Adipocyte (in vitro differentiated cells): ENCODE results near the gene RBM19.

Experiments
- DNase-seq: peaks from one replicate; pipeline ENCODE4 v3.0.0-alpha.2; 2015; ENCODE audit warnings: low read depth
- H3K27me3 ChIP-seq: replicated peaks from 2 replicates; pipeline ENCODE4 v1.7.0; 2013; ENCODE audit warnings: mild to moderate bottlenecking, low read length, moderate library complexity; ENCODE audit not compliant: control insufficient read depth, insufficient read depth
- H3K36me3 ChIP-seq: 2 replicates; pipeline ENCODE4 v1.7.0; 2013; ENCODE audit warnings: low read length, mild to moderate bottlenecking, moderate library complexity; ENCODE audit not compliant: control insufficient read depth, insufficient read depth, severe bottlenecking
- H3K4me1 ChIP-seq: 2 replicates; pipeline ENCODE4 v1.7.0; 2013; ENCODE audit warnings: mild to moderate bottlenecking, low read length, moderate library complexity; ENCODE audit not compliant: control insufficient read depth, insufficient read depth
- H3K4me3 ChIP-seq: 2 replicates; pipeline ENCODE4 v1.7.0; 2013; ENCODE audit warnings: mild to moderate bottlenecking, low read length, moderate library complexity
- H3K9ac ChIP-seq: 2 replicates; pipeline ENCODE4 v1.7.0; 2013; ENCODE audit warnings: mild to moderate bottlenecking, low read length, moderate library complexity
- H3K9me3 ChIP-seq: 2 replicates; pipeline ENCODE4 v1.7.0; 2013; ENCODE audit warnings: mild to moderate bottlenecking, low read length, moderate library complexity; ENCODE audit not compliant: control insufficient read depth

The RBM19 gene

GRCh38 chr12:113888435-113888834 lies 77.7 kb downstream of the RBM19 start:
- H3K9ac ChIP-seq: no peak overlapping the region
- H3K9me3 ChIP-seq: peaks cover 5% of the 10 kb centered on the region
- no peak overlapping the region for H3K4me3 ChIP-seq
- H3K27me3 ChIP-seq: no peaks in the 10 kb centered on the region
- no peak for DNase-seq
- no peaks in the 10 kb centered on the region for H3K36me3 ChIP-seq
- peaks cover 25% of the 10 kb centered on the region for H3K4me1 ChIP-seq

GRCh38 chr12:113887906-113888305 lies 78.2 kb downstream of the RBM19 start:
- DNase-seq: no peak
- Histone ChIP-seq H3K27me3 (no peaks in the 10 kb centered on the region), H3K4me3 (no peak overlapping the region), H3K9me3 (peaks cover 5% of the 10 kb centered on the region), H3K4me1 (peaks cover 25% of the 10 kb centered on the region), H3K9ac (no peak overlapping the region), H3K36me3 (no peaks in the 10 kb centered on the region)

DNA sequence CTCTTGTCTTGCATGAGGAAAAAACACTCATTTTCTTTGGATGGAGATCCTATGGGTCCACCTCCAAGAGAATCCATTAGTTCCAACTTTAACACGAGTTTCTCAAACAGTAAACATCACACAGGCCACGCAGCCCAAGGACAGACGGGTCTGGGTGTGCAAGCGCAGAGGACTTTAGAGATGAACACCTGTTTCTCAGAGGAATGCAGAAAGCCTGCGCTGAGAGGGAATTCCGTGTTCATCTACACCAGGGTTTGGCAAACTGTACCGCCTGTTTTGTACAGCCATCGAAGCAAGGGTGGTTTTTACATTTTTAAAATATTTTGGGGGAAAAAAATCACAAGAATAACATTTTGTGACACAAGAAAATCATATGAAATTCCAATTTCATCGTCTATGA lies 79.4 kb downstream of the RBM19 start:
- H3K4me1 ChIP-seq: peaks cover 28% of the 10 kb centered on the region

GRCh38 chr12:113884392-113884791 lies 81.7 kb downstream of the RBM19 start:
- Histone ChIP-seq H3K36me3 (no peaks in the 10 kb centered on the region), H3K4me1 (peaks cover 20% of the 10 kb centered on the region), H3K27me3 (no peaks in the 10 kb centered on the region), H3K9ac (no peak overlapping the region), H3K4me3 (no peak overlapping the region), H3K9me3 (peaks cover 5% of the 10 kb centered on the region)
- DNase-seq: no peak

More for the DNA sequence above, 79.4 kb downstream of the RBM19 start:
- H3K4me3 ChIP-seq: no peak overlapping the region
- H3K9me3 ChIP-seq: peaks cover 5% of the 10 kb centered on the region
- H3K36me3 ChIP-seq: no peaks in the 10 kb centered on the region
- DNase-seq: no peak
- H3K9ac ChIP-seq: no peak overlapping the region
- no peaks in the 10 kb centered on the region for H3K27me3 ChIP-seq

- Histone ChIP-seq H3K27me3 (no peaks in the 10 kb centered on the region), H3K9me3 (peaks cover 5% of the 10 kb centered on the region), H3K36me3 (no peaks in the 10 kb centered on the region), H3K4me1 (peaks cover 12% of the 10 kb centered on the region), H3K4me3 (no peak overlapping the region), H3K9ac (no peak overlapping the region)
- DNase-seq: no peak
Observed at GRCh38 chr12:113882690-113883089, 83.4 kb downstream of the RBM19 start.

DNA sequence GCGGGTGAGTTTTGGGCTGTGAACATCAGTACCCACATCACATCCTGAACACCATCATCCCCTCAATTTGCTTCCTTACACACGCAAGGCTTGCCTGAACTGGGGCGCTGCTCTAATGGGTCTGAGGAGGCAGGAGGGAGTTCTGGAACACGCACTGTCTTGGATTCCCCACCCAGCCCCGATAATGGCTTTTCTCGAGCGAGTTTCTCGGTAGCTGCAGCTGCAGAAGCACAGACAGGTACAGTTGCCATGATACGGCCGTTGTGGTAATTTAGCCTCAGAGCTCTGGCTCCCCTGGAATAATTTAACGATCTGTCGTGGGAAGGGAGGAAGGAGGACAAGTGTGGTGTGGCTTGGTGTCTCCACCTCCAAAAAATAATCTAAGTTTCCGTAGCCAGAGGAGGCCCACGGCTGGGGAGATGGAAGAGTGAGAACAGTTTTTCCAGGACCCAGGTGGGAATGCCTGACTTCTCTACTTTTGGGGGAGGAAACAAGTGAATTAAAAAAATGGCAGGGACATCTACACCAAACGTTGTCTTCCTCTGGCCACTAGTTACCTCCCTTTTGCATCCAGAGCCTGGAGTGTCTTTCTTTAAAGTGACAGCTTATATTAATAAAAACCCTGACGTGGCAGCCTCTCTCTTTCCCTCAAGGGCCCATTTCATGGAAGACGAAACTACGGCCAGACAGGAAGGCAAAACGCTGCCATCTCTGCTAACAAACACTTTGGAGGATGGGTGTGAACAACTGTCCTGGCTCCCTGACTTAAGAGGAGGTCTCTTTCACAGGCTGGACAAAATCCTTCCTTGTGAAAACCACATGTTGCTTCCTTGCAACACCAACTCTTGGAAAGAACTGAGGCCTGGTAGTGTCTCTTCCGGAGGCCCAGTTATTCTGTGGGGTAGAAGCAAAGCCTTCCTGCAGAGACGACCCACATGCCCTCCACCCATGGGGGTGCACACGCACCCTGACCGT lies 84.8 kb downstream of the RBM19 start:
- no peaks in the 10 kb centered on the region for H3K36me3 ChIP-seq
- H3K9me3 ChIP-seq: peaks cover 5% of the 10 kb centered on the region
- no peaks in the 10 kb centered on the region for H3K27me3 ChIP-seq
- H3K9ac ChIP-seq: no peak overlapping the region
- no peak for DNase-seq
- peaks cover 12% of the 10 kb centered on the region for H3K4me1 ChIP-seq
- no peak overlapping the region for H3K4me3 ChIP-seq

- Histone ChIP-seq H3K4me1 (peaks cover 17% of the 10 kb centered on the region), H3K9ac (no peak overlapping the region), H3K4me3 (no peak overlapping the region), H3K36me3 (no peaks in the 10 kb centered on the region), H3K27me3 (no peaks in the 10 kb centered on the region), H3K9me3 (peaks cover 5% of the 10 kb centered on the region)
- DNase-seq: no peak
Observed at GRCh38 chr12:113880326-113880725, 85.8 kb downstream of the RBM19 start.

GRCh38 chr12:113879658-113880057 lies 86.5 kb downstream of the RBM19 start:
- peaks cover 23% of the 10 kb centered on the region for H3K4me1 ChIP-seq
- no peaks in the 10 kb centered on the region for H3K27me3 ChIP-seq
- no peak for DNase-seq
- H3K36me3 ChIP-seq: no peaks in the 10 kb centered on the region
- no peak overlapping the region for H3K4me3 ChIP-seq
- no peak overlapping the region for H3K9ac ChIP-seq
- peaks cover 5% of the 10 kb centered on the region for H3K9me3 ChIP-seq

DNA sequence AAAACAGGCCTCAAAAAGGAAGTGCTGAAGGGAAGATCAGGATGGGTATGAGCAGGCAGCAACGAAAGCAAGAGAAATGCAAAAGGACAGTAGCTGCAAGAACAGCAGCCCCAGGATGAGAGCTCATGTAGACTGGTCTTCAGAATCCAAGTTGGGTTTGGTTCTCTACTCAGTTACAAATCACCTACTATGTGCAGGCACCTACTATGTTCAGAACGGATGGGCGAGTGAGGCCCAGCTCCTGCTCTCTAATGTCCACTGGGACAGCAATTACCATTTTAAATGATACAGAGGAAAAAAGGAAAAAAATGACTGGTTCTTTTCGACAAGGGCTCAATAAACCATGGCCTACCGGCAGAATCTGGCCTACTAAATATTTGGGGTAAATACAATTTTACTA lies 88.5 kb downstream of the RBM19 start:
- no peak for DNase-seq
- no peaks in the 10 kb centered on the region for H3K9me3 ChIP-seq
- no peaks in the 10 kb centered on the region for H3K36me3 ChIP-seq
- no peak overlapping the region for H3K9ac ChIP-seq
- no peaks in the 10 kb centered on the region for H3K27me3 ChIP-seq
- no peak overlapping the region for H3K4me3 ChIP-seq
- peaks cover 25% of the 10 kb centered on the region for H3K4me1 ChIP-seq

DNA sequence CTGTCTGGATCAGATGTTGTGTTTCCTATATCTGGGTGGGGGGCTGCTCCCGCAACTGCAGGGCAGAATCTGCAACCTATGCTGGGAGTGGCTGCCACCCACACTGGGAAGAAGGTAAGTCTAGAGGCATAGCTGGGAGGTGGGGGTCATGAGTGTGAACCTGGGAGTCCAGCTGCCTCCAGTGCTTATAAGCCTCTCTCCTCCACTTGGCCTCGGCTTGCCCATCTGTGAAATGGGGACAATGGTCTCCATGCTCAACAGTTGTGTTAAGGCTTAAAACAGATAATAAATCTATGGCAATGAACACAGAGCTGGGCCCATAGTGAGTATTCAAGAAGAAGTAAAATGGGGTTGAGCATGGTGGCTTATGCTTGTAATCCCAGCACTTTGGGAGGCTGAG lies 90.0 kb downstream of the RBM19 start:
- Histone ChIP-seq H3K27me3 (no peaks in the 10 kb centered on the region), H3K9ac (no peak overlapping the region), H3K9me3 (no peaks in the 10 kb centered on the region), H3K36me3 (no peaks in the 10 kb centered on the region), H3K4me3 (no peak overlapping the region), H3K4me1 (peaks cover 12% of the 10 kb centered on the region)
- DNase-seq: no peak

DNA sequence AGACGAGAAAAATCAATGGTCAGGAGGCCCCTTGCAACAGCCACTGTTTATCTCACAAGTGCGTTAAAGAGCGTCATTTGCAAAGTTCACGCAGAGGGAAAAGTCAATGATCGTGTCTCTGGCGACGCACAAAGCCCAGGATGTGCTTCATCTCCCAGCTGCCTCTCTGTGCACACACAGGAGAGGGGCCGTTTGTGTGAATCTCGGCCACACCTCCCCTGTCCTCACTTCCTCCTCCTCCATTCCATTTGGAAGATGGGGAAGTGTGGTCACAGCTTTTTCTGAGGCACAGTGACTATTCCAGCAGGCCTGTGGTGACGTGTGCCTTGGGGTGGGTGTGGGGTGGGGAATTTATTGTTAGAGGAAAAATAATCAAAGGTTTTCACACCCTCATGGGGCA lies 90.4 kb downstream of the RBM19 start:
- peaks cover 12% of the 10 kb centered on the region for H3K4me1 ChIP-seq

More for the DNA sequence above, 90.4 kb downstream of the RBM19 start:
- no peak for DNase-seq
- no peak overlapping the region for H3K4me3 ChIP-seq
- H3K9ac ChIP-seq: peak overlapping the region; percentile 61
- H3K36me3 ChIP-seq: no peaks in the 10 kb centered on the region
- H3K27me3 ChIP-seq: no peaks in the 10 kb centered on the region
- H3K9me3 ChIP-seq: no peaks in the 10 kb centered on the region
